ENCODE measurements around the gene NOD2. TPM values are rescaled to one million over a fixed set of nuclear protein-coding genes. Genes with fewer than 3 reads are reported as not detected.

The NOD2 gene
- total and polyA plus RNA-seq, 4 donors = 2.1 to 14.1 (median 5.9) TPM

DNA sequence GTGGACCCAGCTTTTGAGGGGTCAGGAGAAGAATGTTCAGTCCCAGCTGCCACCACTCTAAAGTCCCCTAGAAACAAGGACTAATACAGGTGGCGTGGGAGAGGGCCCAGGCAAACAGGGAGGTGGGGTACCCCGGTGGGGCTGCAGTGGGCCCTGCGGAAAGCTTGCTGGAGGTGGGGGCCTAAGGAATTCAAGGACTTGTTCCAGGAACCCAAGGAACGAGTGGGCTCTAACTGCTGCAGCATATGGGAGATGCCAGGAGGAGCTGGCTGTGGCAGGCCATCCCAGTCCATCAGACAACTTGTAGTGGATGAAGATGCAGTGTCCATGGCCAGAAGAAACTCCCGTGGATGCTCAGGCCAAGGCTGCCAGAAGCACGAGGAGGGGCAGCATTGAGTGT lies 22.9 kb upstream of the NOD2 start:
- WGBS, 2 donors = 94 to 99% methylated on average over 6 of the region's 6 CpGs
- H3K9ac ChIP-seq (ENCODE audit: insufficient read depth in 1 of 2, low read length in 2 of 2) = no peak overlapping the region
- TF ChIP-seq CTCF (IDR thresholded peaks at IDR 0.05; ENCODE audit: control extremely low read depth, extremely low read depth) = no peak

DNA sequence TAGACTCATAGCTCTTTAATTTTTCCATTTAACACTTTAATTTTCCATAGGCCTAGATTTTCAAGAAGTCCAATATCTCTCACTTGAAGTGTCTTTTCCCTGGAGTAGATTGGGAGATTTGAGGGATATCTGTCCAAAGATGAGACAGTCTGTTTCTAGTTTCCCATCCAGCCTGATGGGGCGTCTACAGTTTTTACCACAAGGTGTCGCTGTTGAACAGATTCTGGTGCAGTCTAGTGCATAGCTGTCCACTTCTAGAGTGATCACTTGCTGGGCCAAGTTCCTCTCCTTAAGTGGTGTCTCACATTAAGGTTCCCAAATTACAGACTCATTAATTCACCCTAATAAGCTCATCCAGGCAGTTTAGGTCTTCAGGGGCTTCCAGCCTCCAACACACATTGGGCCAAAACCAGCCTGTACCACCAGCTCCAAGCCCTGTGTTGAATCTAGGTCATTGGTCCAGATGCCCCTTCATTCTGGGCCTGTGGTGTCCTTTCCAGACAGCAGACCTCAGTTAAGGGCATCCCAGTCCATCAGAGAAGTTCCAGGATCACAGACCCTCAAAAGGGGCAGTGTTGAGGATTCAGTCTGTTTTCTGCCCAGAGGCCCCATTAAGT lies 21.7 kb upstream of the NOD2 start:
- no peak for DNase-seq
- ATAC-seq (ENCODE audit: insufficient read depth, low FRiP score) = no peak
- H3K4me1 ChIP-seq (ENCODE audit: control insufficient read depth in 5 of 5, insufficient read depth in 5 of 5, low read length in 5 of 5) = peaks cover 0 to 13% (median 5%) of the 10 kb centered on the region in 5 donors
- H3K27ac ChIP-seq (ENCODE audit: low read depth in 1 of 2, low read length in 1 of 2) = no peak overlapping the region
- H3K9me3 ChIP-seq (ENCODE audit: control insufficient read depth in 4 of 4, insufficient read depth in 3 of 4, low read length in 3 of 4) = peaks cover 2 to 20% (median 10%) of the 10 kb centered on the region in 4 donors
- no peak for TF ChIP-seq CTCF (IDR thresholded peaks at IDR 0.05; ENCODE audit: control extremely low read depth, extremely low read depth)
- H3K27me3 ChIP-seq (ENCODE audit: control insufficient read depth in 3 of 3, insufficient read depth in 3 of 3, low read length in 2 of 3) = no peaks in the 10 kb centered on the region
- no peak overlapping the region for H3K4me3 ChIP-seq
- 62 to 67% methylated on average over 2 of the region's 2 CpGs for WGBS, 2 donors
- no peak overlapping the region for H3K9ac ChIP-seq (ENCODE audit: insufficient read depth in 1 of 2, low read length in 2 of 2)
- H3K36me3 ChIP-seq (ENCODE audit: control insufficient read depth in 4 of 4, insufficient read depth in 4 of 4, low read length in 4 of 4) = peaks cover 0 to 14% (median 1%) of the 10 kb centered on the region in 4 donors

More for the DNA sequence above, 22.9 kb upstream of the NOD2 start:
- H3K27ac ChIP-seq (ENCODE audit: low read depth in 1 of 2, low read length in 1 of 2) = no peak overlapping the region
- H3K4me1 ChIP-seq (ENCODE audit: control insufficient read depth in 5 of 5, insufficient read depth in 5 of 5, low read length in 5 of 5) = peaks cover 0 to 13% (median 5%) of the 10 kb centered on the region in 5 donors
- H3K27me3 ChIP-seq (ENCODE audit: control insufficient read depth in 3 of 3, insufficient read depth in 3 of 3, low read length in 2 of 3) = no peaks in the 10 kb centered on the region
- no peak for ATAC-seq (ENCODE audit: insufficient read depth, low FRiP score)
- DNase-seq = no peak
- no peak overlapping the region for H3K4me3 ChIP-seq
- peaks cover 0 to 14% (median 1%) of the 10 kb centered on the region in 4 donors for H3K36me3 ChIP-seq (ENCODE audit: control insufficient read depth in 4 of 4, insufficient read depth in 4 of 4, low read length in 4 of 4)
- peaks cover 2 to 20% (median 10%) of the 10 kb centered on the region in 4 donors for H3K9me3 ChIP-seq (ENCODE audit: control insufficient read depth in 4 of 4, insufficient read depth in 3 of 4, low read length in 3 of 4)

- no peak for DNase-seq
- no peak overlapping the region for H3K4me3 ChIP-seq
- peaks cover 0 to 3% (median 2%) of the 10 kb centered on the region in 5 donors for H3K4me1 ChIP-seq (ENCODE audit: control insufficient read depth in 5 of 5, insufficient read depth in 5 of 5, low read length in 5 of 5)
- H3K27me3 ChIP-seq (ENCODE audit: control insufficient read depth in 3 of 3, insufficient read depth in 3 of 3, low read length in 2 of 3) = no peaks in the 10 kb centered on the region
- WGBS, 2 donors = 72 to 83% methylated on average over 67 to 70 of the region's 70 CpGs
- no peak overlapping the region for H3K27ac ChIP-seq (ENCODE audit: low read depth in 1 of 2, low read length in 1 of 2)
- H3K9ac ChIP-seq (ENCODE audit: insufficient read depth in 1 of 2, low read length in 2 of 2) = no peak overlapping the region
- H3K36me3 ChIP-seq (ENCODE audit: control insufficient read depth in 4 of 4, insufficient read depth in 4 of 4, low read length in 4 of 4) = peaks cover 0 to 14% (median 1%) of the 10 kb centered on the region in 4 donors
- no peak for ATAC-seq (ENCODE audit: insufficient read depth, low FRiP score)
- TF ChIP-seq CTCF (IDR thresholded peaks at IDR 0.05; ENCODE audit: control extremely low read depth, extremely low read depth) = no peak
- H3K9me3 ChIP-seq (ENCODE audit: control insufficient read depth in 4 of 4, insufficient read depth in 3 of 4, low read length in 3 of 4) = peaks cover 2 to 20% (median 10%) of the 10 kb centered on the region in 4 donors
These were observed 19.7 kb upstream of the NOD2 start for GRCh38 chr16:50673496-50674275.
